GM21825 (cell line): ENCODE data around the gene FRRS1.

Source experiments
- ATAC-seq: cut with Tn5 transposase; IDR thresholded peaks from one replicate; pipeline ENCODE4 v1.9.1; 2021; ENCODE audit warnings: mild to moderate bottlenecking, moderate library complexity; ENCODE audit not compliant: unreplicated experiment

Gene FRRS1

GRCh38 chr1:99685516-99686180, 80.8 kb downstream of the FRRS1 start:
- ATAC-seq = peak; percentile 74

DNA sequence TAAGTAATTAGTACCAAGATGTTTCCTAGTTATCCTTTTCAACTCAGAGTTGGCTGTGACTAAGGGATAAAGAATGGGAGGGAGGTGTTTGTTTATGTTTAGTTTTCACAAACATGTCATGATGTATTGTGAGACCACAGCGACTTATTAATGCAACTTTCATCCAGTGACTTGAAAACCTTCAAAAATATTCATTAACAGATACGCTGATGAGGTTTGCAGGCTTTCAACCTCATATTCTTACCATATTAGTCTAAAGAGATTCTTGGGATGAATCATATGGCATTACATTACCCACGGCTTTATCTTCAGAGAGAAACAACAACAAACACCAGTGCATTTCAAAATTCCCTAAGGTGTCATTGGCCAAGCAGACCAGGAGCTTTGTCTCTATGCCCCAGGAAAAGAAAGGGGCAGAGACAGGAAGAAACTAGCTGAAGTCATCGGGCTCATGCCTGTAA, 84.1 kb downstream of the FRRS1 start:
- ATAC-seq = no peak

DNA sequence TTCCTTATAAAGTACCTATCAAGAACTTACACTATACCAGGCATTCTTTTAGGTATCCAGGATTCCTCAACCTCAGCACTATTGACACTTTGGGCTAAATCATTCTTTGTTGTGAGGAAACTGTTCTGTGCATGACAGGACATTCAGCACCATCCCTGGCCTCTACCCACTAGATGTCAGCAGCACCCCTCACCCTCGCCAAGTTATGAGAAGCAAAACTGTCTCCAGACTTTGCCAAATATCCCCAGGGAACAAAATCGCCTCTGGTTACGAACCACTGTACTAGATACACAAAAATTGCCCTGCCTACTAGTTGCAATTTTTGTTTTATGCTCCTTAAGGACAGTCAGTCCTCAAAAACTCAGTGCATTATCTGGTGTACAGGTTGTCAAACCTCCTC, 84.9 kb downstream of the FRRS1 start:
- no peak for ATAC-seq

DNA sequence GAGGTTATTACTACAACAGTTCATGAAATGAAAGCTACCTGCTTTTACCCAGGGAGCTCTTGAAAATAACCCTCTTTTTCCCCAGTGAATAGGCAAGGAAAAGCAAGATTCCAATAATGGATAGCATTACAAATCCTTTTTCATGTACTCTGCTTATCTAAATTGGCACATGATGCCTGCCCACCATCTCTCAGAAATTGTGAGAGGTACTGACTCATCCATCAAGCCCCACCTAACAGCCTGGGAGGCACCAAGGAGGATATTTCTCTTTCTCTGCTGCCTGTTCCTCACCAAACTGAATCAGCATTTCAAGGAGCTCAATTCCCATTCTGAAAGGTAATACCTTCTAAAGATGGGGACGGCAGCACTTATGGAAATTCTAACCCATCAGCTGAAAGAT, 86.2 kb downstream of the FRRS1 start:
- ATAC-seq = no peak

- ATAC-seq = no peak
Measured at GRCh38 chr1:99677416-99677815, 89.0 kb downstream of the FRRS1 start.

- ATAC-seq = no peak
Measured at GRCh38 chr1:99676876-99677275, 89.6 kb downstream of the FRRS1 start.

- no peak for ATAC-seq
Measured at GRCh38 chr1:99675994-99676393, 90.4 kb downstream of the FRRS1 start.

- no peak for ATAC-seq
Measured at GRCh38 chr1:99675292-99675691, 91.1 kb downstream of the FRRS1 start.

DNA sequence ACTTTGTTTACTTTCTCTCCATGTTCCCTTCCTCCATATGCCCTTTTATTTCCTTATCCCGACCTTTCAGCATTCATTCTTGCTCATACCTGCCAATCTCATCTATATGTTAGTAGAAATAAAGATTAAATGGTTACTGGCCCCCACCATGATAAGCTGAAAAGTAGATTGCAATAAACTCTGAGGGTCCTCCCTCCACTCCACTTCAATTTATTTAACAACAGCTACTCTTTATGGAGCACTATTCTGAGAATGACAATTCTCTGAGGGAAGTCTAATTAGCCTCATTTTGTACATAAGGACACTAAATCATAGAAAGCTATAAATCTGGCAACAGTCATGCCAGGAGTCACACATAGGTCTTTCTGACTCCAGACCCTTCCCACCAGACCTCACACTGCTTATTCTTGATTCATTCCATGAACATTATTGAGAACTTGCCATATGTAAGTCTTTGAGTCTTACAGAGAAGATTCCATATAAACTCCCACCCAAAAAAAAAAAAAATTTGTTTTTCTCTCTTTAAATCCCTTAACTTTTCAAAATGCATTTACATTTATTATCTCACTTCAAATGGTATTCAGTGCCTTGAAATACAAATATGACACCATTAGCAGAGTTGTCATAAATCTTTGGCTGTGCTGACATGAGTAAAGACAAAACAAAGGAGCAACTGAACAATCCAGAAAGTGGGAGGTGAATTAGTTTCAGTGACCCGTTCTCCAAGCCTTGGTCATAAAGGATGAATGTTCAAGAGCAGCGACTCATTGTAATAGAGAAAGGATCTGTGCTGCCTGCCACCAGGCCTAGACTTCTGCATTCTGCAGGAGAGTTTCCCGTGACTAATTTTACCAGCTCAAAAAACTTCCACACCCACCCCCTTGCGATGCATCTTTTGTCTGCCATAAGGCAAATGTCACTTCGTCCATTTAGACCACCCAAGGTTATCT, 92.0 kb downstream of the FRRS1 start:
- no peak for ATAC-seq

DNA sequence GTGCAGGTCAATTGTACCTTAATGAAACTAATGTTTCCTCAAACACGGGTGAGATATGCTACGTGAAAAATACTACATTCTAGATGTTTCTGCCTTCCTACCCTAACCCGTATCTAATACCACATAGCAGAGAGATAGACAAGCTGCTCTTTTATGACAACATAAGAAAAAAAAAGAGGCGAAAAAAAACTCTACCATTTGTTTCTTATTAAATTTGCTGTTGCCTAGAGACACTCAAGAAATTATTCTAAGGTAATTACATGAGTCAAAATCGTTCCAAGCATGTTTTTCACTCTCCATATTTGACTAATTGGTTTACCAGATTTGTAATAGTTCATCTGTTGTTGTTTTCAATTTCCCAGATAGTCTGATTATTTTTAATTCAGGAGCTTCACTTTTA, 93.1 kb downstream of the FRRS1 start:
- ATAC-seq = no peak

GRCh38 chr1:99672530-99673213, 93.8 kb downstream of the FRRS1 start:
- ATAC-seq = no peak

- no peak for ATAC-seq
Measured at GRCh38 chr1:99672038-99672437, 94.4 kb downstream of the FRRS1 start.

GRCh38 chr1:99670583-99670982, 95.9 kb downstream of the FRRS1 start:
- ATAC-seq = no peak

DNA sequence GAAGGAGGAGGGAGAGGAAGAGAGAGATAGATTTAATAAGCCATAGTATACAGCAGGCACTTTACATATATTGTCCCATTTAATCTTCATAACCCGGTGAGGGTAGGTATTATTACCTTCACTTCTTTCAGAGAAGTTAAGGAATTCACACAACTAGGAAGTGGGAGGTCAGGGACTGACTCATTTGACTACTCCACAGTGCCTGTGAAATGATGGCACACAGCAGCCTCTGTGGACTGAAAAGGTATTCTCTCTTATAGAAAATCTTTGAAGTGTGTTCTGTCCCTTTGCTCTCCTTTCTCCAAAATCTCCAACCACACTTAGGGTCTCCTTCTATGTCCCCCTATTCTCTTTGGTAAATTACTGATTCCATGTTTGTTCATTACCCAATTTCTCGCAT, 96.6 kb downstream of the FRRS1 start:
- ATAC-seq = no peak

DNA sequence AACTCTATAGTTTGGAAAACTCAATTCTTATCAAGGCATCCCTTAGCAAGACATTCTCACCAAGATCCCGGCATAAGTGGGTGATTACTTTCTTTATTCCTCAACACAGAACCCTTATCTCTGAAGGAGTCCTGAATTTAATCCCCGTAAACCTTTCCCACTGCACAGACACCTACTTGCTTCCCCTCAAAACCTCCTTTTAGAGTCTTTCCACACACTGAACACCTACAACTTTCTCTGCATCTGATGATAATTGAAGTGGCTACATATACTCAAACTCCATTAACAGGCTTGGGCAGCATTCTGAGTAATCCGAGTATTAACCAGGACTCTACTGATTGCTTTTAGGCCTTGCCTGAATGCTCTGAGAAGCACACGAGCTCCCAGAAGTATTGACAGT, 97.1 kb downstream of the FRRS1 start:
- no peak for ATAC-seq

GRCh38 chr1:99665212-99665611, 101.2 kb downstream of the FRRS1 start:
- no peak for ATAC-seq

GRCh38 chr1:99663501-99663900, 102.9 kb downstream of the FRRS1 start:
- no peak for ATAC-seq

GRCh38 chr1:99662539-99663080, 103.8 kb downstream of the FRRS1 start:
- ATAC-seq = no peak

- ATAC-seq = no peak
Measured at GRCh38 chr1:99661780-99662179, 104.7 kb downstream of the FRRS1 start.

DNA sequence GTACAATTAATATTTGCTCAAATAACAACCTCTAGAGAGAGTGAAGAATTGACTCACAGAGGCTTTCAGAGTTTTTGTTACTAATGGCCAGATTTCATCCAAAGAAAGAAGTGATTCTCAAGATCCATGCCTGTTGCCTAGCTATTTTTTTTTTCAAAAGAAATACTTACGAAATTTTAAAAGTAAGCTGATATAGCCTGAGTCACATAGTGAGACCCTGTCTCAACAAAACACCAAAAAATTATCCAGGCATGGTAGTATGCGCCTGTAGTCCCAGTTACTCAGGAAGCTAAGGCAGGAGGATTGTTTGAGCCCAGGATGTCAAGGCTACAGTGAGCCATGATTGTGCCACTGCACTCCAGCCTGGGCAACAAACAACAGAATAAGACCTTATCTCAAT, 105.9 kb downstream of the FRRS1 start:
- no peak for ATAC-seq

DNA sequence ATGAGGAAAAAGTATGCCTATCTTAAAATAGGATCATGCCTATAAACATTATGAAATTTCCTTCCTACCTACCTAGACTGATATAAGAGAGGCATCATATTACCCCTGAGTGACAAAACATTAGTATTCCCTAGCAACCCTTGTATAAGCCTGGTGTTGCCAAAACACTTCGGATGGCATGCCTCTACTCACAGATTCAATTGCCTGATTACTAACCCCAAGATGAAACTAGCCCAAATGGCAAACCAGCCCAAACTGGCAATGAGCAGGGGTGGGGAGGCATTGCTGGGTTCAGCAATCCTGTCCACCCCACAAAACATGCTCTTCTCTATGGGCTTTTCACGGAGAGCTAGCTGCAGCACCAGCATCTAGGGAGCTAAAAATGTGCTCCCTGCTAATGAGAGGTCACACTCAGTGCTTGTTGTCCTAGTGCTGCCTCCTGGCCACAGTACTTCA, 106.7 kb downstream of the FRRS1 start:
- no peak for ATAC-seq
